Measurements from ENCODE around the gene NDUFA8.
"Not testable (repeated sequence)": the region's sequence is repeated elsewhere in the genome, so short reads cannot be mapped to it uniquely, and the experiment has no call there.

The NDUFA8 gene

DNA sequence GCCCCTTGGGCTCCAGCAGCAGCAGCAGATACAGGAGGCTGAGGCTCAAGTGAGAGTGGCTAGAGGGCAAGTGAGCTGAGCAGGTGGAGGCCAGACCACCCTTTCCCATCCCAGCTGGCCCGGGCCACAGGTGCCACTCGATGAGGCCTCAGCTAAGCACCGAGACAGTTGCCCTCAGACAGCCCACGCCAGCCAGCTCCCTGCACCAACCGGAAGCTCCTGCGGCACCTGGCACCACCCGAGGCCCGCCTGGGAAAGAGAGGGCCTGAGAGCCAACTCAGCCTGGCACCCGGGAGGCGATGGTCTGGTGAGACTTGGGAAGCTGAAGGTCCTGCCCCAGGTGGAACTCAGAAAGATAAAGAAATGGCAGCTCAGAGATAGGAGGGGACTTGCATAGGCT, 38.2 kb downstream of the NDUFA8 start:
- DNase-seq (ENCODE audit: low read depth in 2 of 2) = no peak

DNA sequence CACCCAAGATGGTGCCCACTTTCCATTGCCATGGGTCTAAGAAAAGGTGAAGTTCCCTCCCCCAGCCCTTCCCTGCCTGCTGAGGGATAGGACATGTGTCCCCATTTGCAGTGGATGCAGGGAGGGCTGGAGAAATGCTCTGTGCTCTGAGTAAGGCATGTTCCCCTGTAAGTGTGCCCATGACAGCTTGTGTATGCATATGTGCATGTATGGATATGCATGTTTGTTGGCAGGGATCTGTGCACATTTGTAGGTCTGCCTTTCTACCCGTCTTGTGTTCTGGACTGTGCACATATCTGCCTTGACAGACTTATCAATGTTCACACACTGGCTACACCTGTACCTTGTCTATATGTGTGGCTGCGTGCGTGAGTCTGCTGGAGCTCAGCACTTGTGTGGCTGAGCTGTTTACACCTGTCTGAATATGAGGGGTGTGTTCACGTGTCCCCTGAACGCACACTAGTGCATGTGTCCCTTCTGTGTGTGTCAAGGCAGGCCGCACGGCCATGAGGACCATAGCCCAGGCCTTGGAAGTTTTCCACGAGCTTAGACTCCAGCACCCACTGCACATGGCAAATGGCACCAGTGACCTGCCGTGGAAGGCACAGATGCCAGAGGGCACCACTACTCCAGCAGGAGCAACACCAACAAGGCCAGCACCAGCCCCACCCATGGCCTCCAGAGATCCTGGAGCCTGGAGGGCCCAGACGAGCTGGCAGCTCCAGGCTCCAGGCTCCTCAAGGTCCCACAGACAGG, 39.1 kb downstream of the NDUFA8 start:
- no peak for DNase-seq (ENCODE audit: low read depth in 2 of 2)

DNA sequence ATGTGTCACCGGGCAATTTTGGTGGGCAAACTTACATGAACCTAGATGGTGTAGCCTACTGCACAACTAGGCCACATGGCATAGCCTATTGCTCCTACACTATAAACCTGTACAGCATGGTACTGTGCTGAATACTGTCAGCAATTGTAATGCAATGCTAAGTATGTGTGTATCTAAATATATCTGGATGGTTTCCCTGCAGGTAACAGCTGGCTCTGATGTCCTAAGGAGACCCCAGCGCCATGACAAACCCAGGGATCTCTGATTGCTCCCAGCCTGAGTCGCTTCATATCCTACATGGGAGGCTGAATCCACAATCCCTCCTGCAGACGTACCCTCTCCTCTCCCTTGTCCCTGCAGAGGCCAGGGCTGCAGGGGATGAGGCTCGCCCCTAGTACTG, 39.9 kb downstream of the NDUFA8 start:
- DNase-seq (ENCODE audit: low read depth in 2 of 2) = no peak

DNA sequence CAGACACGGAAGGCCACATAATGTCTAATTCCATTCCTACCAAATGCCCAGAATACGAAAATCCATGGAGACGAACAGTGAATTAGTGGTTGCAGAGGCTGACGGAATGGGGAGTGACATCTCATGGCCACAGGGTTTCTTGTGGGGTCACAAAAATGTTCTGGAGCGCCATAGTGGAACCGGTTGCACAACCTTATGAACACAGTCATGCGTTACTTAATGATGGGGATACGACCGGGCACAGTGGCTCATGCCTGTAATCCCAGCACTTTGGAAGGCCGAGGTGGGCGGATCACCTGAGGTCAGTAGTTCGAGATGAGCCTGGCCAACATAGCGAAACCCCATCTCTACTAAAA, 40.4 kb downstream of the NDUFA8 start:
- no peak for DNase-seq (ENCODE audit: low read depth in 2 of 2)

DNA sequence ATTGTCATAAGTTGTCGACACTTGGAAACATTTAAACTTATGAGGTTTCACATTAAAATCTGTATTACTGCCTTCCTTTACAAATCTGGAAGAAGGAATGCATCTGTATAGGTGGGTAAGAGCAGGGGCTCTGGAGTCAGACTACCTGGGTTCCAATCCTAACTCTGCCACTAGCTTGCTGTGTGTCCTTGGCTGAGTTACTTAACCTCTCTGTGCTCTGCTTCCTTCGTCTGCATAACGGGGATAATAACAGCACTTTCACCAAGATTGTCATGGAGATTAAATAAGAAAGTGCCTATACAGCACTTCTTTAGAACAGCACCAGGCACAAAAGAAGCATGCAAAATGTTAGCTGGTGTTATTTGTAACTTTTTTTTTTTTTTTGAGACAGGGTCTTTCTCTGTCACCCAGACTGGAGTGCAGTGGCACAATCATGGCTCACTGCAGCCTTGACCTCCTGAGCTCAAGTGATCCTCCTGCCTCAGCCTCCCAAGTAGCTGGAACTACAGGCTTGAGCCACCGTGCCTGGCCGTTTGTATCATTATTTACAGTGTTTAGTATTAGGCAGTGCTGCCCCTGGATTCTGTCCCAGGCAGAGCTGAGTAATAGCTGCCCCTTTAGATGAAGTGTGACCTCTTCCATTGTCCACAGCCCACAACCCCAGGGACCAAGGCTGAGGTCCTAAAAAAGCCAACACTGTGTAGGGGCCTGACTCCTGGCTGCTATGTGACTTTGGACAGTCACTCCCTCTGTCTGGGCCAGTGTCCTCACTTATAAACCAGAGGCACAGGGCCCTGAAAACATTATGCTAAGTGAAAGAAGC, 41.0 kb downstream of the NDUFA8 start:
- no peak for DNase-seq (ENCODE audit: low read depth in 2 of 2)

DNA sequence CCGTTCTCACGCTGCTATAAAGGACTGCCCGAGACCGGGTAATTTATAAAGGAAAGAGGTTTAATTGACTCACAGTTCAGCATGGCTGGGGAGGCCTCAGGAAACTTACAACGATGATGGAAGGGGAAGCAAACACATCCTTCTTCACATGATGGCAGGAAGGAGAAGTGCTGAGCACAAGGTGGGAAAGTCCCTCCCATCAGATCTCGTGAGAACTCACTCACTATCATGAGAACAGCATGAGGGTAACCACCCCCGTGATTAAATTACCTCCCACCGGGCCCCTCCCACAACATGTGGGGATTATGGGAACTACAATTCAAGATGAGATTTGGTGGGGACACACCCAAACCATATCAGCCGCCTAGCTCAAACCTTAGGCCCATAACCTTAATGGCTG, 42.3 kb downstream of the NDUFA8 start:
- DNase-seq (ENCODE audit: low read depth in 2 of 2) = not testable (repeated sequence)

DNA sequence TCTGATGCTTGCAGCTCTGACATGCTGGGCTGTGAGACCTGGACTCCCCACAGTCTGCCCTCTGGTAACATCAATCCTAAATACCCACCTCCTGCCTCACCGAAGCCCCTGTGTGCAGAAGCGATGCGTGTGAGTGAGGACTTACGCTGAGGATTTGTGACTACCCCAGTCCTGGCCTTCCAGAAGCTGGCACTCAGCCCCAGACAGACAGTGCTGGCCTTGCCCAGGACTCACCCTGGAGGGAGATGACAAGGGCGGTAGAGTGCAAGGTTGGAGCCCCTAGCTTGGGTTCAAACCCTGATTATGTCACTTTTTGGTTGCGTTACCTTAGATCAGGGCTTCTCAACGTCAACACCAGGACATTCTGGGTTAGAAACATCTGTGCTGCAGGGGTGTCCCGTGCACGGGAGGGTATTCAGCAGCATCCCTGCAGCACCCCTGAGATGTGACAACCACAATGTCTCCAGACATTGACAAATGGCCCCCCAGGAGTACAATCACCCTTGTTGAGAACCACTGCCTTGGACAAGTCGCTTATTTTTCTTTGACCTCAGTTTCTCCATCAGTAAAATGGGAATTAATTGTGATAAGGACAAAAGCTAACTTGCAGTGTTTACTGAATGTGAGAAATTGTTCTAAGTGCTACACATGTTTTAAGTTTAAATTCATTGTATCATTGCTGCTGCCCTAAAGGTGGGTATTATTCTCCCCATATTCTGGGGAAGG, 43.0 kb downstream of the NDUFA8 start:
- no peak for DNase-seq (ENCODE audit: low read depth in 2 of 2)

DNA sequence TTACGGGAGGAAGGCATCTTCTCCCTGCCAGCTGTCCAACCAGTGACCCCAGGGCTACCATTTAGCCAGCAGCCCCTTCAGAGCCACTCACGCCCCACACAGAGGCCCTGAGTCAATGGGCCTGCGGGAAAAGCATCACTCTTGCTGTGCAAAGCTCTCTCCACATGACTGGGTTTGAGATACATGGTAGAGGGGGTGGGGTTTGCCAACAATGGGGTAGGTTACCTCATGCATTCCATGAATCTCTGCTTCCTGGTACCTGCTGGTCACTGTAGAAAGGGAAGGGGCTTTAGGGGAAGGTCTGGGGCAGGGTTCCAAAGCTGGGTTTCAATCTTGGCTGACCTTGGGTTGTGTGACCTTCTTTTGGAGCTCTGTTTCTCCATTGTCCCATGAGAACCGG, 43.5 kb downstream of the NDUFA8 start:
- DNase-seq (ENCODE audit: low read depth in 2 of 2) = no peak

DNA sequence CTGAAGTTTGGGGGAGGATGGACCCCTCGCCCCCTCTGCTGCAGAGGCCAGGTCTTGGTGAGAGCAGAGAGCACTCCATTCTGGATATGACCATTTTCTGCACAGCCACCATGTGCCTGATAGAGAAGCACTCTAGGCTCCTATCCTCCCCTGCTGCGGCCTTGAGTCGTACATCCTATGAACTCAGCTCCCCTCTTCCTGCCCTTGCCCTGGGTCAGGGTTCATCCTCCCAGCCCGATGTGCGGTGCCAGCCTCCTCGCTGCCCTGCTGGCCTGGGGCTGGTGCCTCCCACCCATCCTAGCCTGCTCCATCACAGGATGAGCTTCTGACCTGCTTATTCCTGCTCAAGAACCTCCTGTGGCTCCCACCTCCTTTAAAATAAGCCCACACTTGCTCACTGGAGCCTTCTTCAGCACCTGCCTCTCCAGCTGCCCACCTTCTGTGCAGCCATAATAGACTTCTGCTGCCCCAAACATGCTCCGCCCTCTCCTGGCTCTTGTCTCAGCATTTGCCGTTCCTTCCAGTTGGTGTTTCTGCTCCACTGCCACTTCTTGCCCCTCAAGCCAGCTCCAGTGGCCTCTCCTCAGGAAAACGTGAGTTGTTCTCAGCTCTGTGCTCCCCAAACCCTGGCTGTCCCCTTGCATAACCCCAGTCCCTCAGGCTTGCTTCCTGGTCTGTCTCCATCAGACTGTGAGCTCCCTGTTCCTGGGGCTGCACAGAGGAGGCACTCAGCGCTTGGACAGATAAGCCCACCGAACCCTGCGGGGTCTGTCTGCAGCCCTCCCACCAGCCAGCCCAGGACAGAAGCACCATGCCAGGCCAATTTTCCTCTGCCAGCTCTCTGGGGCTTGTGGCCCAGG, 44.2 kb downstream of the NDUFA8 start:
- no peak for DNase-seq (ENCODE audit: low read depth in 2 of 2)

DNA sequence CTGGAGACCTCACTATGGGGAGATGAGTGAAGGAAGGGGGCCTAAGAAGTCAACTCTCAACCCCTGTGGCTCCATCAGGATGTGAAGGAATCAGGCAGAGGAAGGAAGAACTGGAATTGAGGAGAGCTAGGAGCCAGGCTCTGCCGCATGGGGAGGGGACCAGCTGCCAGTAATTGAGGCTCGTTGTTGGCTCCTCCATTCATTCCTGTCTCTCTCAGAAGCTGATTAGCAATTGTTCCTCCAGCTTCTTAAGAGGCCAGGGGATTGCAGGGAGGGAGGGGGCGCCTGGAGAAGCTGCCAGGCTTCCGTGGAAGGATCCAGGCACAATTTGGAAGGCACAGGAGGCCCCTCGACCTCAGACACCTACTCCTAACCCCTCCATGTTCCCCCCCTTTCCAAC, 46.0 kb downstream of the NDUFA8 start:
- no peak for DNase-seq (ENCODE audit: low read depth in 2 of 2)

DNA sequence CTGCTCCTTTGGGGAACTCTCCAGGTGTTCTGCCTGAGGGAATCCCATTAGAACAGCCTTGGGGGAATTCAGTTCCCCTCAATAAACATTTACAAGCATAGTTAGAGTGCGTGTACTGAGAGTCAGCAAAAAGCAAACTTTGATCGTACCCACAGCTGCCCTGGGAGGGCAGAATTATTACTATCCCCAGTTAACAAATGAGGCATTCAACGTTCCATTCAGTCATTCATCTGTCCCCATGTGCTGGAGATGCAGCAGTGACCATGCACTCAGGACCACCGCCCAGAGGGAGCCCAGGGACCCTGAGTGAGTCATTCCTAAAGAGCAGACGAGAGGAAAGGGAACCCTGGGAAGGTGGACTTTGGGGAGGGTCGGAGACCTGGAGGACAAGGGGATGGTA, 47.3 kb downstream of the NDUFA8 start:
- no peak for DNase-seq (ENCODE audit: low read depth in 2 of 2)

DNA sequence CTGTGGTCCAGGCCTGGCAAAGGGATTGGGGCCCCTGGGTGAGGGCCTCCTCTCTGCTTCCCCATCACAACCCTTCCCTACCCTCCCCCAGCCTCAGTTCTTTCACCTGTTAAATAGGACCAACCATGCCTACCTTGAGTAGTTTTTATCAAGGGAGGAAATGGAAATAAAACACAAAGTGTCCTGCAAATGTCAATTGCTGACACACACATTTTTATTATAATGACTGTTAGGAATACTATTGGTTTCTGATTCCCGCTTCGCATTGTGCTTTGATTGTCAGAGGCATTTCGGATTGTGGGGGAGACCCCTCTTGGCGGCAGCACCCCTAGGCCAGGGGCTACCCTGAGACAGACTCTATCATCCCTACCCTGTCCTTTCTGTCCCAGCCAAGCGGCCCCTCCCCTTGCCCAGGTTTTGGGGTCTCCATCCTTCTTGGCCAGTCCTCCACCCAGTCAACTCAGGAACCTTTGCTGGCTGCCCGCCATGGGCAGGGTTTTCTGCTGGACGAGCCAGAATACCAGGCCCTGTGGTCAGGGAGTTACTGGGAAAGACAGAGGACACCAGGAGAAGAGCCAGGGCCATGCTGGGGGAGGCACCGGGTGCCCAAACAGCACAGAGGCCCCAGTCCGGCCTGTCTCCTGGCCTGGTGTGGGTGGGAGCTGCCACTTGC, 48.0 kb downstream of the NDUFA8 start:
- DNase-seq (ENCODE audit: low read depth in 2 of 2) = no peak

DNA sequence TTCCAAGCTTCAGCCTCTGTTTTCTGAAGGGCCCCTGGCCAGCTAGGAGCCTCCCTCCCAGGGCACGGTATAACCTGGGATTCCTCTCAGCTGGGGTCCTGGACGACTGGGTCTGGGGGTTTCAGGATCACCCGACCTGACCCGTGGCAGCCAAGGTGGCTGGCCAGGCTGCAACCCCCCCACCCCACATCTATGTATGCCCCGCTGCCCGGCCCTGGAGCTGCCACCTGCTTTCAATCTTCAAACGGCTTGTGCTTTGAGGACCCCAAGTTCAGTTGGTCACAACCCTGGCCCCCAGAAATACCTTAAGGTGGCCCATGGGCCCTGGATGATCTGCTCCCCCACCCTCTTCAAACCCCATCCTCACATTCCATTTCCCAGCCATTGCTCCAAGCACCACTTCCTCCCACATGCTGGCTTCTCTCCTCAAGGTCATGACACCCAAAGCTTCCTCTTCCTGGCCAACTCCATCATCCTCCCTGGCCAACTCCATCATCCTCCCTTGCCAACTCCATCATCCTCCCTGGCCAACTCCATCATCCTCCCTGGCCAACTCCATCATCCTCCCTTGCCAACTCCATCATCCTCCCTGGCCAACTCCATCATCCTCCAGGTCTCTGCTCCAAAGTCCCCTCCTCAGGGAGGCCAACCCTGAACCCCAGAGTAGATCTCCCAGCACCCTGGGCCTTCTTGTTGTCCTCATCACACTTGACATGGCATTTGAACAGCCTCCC, 49.3 kb downstream of the NDUFA8 start:
- no peak for DNase-seq (ENCODE audit: low read depth in 2 of 2)

DNA sequence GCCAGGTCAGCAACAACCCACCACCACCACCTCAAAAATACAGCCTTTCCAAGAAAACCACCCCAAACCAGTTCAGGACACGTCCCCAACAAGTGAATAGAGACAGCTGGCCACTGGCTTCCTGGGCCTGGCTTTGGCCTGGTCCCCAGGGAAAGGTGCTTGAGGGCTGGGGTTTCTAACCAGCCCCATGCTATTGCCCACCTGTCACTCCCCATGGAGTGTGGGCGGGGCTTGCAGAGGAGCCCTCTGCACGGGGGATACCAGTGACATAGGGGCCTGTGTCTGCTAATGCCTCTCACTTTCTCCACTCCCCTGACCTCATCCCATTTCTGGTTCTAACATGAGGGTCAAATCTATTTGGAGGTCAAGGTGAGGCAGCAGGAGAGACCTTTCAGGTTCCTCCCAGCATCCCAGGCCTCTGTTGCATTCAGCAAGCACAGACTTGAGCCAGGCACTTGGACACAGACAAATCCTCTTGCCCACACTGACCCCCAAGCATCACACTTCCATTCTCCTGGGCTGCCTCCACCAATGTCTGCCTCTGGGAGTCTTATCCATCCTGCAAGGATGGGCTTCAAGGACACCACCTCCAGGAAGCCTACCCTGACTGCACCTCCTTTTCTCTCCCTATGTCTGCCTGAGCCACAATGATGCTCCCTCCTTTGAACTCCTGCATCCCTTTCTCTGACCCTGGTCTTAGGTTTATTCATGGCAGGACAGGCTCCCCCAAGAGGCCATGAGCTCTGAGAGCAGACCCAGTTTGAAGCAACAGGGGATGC, 50.4 kb downstream of the NDUFA8 start:
- no peak for DNase-seq (ENCODE audit: low read depth in 2 of 2)

DNA sequence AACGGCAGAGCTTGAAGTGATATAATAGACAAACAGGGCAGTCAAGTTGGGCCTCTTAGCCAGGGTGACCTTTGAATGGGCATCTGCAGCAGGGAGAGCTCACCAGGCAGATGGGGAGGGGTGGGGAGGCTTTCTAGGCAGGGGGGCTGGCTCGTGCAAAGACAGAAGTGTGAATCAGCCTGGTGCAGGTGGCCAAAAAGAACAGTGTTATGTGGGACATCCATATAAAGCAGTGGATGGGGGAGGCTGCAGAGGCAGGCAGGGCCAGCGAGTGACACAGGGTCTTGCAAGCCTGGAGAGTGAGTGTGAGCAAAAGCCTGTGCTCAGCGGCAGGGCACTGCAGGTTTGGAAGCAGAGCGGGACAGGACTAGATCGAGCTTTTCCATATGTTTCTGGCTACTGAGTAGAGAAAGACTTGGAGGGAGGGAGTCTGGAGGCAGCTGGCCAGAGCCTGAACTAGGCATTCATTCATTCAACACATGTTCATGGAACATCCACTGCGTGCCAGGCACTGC, 52.2 kb downstream of the NDUFA8 start:
- DNase-seq (ENCODE audit: low read depth in 2 of 2) = no peak

DNA sequence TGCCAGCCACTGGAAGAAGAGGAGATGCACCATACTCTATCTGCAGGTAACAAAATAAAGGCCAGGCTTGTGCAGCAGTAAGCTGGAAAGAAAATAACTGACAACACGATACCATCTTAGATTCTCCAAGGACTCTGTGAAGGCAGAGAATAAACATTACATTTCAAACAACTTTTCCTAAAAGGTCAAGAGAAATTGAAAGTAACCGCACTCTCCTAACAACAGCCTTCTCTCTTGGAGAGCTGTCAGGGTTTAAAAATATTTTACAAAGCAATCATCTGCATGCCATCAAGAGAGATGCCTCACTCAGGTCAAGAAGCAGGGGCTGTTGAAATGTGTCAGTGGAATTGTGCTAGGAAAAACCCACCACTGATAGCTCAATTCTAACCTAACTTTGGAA, 53.0 kb downstream of the NDUFA8 start:
- DNase-seq (ENCODE audit: low read depth in 2 of 2) = no peak

DNA sequence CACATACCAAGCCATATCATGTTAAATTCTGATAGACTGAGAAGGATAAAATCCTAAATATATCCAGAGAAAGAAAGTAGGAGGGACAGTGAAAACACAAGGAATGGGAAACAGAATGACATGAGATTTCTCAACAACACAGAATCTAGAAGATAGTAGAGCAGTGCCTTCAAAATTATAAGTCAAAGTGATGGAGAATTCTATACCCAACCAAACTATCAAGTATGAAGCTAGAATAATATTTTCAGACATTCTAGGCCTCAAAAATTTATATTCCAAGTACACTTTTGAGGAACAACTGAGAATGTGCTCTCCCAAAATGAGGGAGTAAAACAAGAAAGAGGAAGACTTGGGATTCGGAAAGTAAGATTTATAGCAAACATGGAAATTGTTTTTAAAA, 55.6 kb downstream of the NDUFA8 start:
- DNase-seq (ENCODE audit: low read depth in 2 of 2) = no peak

DNA sequence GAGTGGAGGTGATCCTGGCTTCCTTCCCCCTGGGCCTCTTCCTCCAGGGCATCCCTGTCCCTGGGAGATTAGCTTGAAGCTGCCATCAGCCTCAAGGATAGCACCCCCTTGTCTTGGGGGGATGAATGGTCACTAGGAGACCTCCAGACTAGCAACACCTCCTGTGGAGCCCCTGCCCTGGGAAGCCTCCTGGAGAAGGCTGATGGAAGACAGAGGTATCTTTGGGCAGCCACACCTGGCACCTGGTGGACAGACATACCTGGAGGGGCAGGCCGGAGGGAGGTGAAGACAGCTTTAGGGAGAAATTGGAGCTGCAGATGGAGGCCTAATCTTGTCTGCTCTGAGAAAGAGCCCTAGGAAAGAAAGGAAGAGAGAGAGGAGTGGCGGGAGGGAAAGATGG, 57.4 kb downstream of the NDUFA8 start:
- DNase-seq (ENCODE audit: low read depth in 2 of 2) = no peak

DNA sequence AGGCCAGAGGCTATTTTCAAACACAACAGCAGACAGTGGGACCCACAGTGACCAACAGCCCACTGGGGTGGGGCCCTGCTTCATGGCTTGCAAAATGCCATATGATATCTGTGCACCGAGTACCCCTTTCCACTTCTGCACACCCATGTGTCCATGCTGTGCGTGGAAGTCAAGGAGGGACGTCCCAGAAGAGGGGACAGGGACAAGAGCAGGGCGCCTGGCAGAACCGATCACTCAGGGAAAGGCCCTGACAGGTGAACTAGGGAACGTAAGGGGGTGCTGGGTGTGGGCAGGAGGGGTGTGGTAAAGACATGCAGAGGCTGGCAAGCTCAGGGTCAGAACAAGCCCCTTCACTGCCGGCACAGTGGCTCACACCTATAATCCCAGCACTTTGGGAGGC, 58.8 kb downstream of the NDUFA8 start:
- DNase-seq (ENCODE audit: low read depth in 2 of 2) = no peak
